IPS-18c (cell line): Measurements from ENCODE around the gene HTATIP2.

ENCODE experiments used
- H3K4me3 ChIP-seq: 2 replicates; pipeline ENCODE4 v1.7.0; 2013; ENCODE audit warnings: low read depth, mild to moderate bottlenecking, low read length, moderate library complexity; ENCODE audit not compliant: insufficient read depth
- H3K9me3 ChIP-seq: one replicate; pipeline ENCODE4 v1.6.1; 2013; ENCODE audit warnings: mild to moderate bottlenecking, low read length, moderate library complexity; ENCODE audit not compliant: control insufficient read depth, insufficient read depth

The HTATIP2 gene

GRCh38 chr11:20363500-20364340 lies at the start of gene HTATIP2:
Gene HTATIP2, plus strand, starts transcription at chr11:20363714. Its CDS starts 524 bp downstream, at chr11:20364238.
- H3K9me3 ChIP-seq: peaks cover 4% of the 10 kb centered on the region
- peak within 1 kb of the TSS; percentile 74 for H3K4me3 ChIP-seq

DNA sequence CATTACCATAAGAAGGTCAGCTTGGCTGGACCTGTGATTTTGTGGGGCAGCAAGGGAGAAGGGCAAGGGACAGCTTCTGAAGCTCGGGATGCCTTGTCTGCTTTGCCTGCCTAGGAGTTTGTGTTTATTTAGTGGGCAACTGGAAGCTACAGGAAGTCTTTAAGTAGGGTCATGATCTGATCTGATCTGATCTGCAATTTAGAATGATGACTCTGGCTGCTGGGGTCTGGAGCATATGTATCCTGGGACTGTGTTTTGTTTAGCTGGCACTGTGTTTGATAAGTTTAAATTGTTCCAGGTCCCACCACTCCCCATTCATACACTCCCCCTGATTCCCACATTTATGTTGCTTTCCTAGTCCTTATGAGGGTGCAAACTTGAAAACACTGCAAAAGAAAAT lies 47.7 kb upstream of the HTATIP2 start:
- H3K4me3 ChIP-seq: no peak overlapping the region
- H3K9me3 ChIP-seq: peaks cover 3% of the 10 kb centered on the region

DNA sequence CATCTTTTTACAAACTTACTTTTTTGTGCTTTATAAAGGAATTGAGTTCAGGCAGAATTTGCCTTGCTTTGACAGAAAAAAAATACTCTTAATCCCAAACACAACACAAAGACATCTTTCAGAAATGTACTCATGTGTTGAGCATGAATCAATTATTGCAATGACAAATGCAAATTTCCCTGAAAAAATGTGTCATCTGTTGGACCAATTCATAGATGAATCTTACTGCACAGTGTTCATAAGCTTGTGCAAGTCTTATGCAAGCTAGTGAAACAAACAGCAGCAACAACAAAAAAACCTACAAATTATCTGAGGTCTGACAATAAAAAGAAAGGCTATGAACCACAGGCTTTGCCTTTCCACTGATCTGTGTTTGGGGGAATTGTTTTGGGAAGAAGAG lies 42.3 kb upstream of the HTATIP2 start:
- Histone ChIP-seq H3K9me3 (no peaks in the 10 kb centered on the region), H3K4me3 (no peak overlapping the region)

DNA sequence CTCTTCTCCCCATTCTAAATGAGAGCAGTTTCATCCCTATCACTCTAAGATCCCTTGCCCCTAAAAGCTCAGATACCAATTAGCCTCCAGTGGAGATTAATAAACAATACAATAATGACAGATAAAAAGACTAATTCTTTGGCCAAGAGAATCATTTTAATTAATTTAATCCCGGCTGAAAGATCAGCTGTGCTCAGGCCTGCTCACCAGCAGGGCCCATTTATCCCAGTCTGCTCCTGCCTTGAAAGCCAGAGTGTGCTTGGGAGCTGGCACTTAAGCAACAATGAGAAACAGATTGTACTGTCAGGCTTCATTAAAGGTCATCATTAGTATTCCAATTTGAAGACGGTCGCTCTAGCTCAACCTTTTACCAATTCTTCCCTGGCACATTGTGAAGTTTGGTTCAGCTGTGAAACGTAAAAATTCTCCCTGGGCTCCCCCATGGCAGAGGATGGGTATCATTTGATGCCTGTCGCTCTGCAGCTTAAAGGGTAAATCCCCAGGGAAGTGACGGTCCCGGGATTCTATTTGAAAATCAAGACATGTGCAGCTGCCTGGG lies 36.1 kb upstream of the HTATIP2 start:
- Histone ChIP-seq H3K9me3 (no peaks in the 10 kb centered on the region), H3K4me3 (no peak overlapping the region)

- Histone ChIP-seq H3K9me3 (no peaks in the 10 kb centered on the region), H3K4me3 (no peak overlapping the region)
These were observed 27.5 kb upstream of the HTATIP2 start for GRCh38 chr11:20336056-20336455.

GRCh38 chr11:20337526-20338154 lies 25.9 kb upstream of the HTATIP2 start:
- Histone ChIP-seq H3K9me3 (no peaks in the 10 kb centered on the region), H3K4me3 (no peak overlapping the region)

DNA sequence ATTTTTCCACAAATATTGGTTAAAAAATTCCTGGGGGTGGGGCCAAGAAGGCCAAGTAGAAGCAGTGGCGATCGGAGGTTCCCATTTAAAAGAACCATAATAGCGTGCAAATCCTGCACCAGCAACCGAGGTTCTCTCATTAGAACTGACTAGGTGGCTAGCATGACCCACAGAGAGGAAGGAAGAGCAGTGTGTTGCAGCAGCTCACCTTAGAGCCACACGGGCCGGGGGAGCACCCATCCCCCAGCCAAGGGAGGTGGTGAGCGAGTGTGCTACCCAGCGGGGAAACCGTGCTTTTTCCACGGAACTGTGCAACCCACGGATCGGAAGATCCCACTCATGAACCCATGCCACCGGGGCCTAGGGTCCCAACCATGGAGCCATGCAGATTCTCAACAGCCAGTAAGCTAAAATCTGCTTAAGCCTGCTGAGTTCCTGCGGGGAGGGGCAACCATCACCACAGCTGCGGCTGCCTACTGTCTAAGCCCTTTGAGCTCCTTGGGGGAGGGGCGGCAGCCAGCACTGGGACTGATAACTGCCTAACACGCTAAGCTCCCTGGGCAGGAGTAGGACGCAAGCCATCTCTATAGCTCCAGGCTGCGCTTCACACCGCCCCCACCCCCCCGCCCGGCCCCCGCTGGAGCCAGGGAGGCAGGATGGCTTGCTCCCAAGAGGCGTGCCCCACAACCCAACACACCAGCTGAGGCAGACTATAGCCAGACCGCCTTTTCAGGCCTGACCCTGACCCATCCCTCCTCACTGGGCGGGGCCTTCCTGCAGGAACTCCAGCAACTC lies 21.0 kb upstream of the HTATIP2 start:
- Histone ChIP-seq H3K4me3 (peak overlapping the region; percentile 44), H3K9me3 (no peaks in the 10 kb centered on the region)

DNA sequence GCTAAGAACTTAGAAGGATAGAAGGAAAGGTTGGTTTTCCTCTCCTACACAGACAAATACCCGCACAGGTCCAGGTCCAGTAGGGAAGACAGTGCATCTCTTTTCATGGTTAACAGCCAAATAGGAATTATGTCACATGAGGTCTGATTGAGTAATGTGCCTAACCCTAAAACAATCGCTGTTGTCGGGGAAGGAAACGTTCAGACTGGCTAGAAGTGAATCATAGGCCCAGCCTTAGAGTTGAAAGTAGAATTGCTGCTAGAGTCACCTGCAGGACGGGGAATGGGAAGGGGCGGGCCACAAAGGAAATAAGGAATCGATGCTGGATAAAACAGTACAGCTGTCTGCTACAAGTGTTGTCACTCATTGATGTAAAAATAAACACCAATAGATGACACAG lies 12.4 kb upstream of the HTATIP2 start:
- Histone ChIP-seq H3K9me3 (no peaks in the 10 kb centered on the region), H3K4me3 (no peak overlapping the region)

GRCh38 chr11:20351751-20352262 lies 11.7 kb upstream of the HTATIP2 start:
- H3K9me3 ChIP-seq: no peaks in the 10 kb centered on the region
- no peak overlapping the region for H3K4me3 ChIP-seq

- H3K9me3 ChIP-seq: no peaks in the 10 kb centered on the region
- no peak overlapping the region for H3K4me3 ChIP-seq
These were observed 9.6 kb upstream of the HTATIP2 start for GRCh38 chr11:20353829-20354434.

GRCh38 chr11:20355221-20356219 lies 8.0 kb upstream of the HTATIP2 start:
- H3K4me3 ChIP-seq: no peak overlapping the region
- no peaks in the 10 kb centered on the region for H3K9me3 ChIP-seq

DNA sequence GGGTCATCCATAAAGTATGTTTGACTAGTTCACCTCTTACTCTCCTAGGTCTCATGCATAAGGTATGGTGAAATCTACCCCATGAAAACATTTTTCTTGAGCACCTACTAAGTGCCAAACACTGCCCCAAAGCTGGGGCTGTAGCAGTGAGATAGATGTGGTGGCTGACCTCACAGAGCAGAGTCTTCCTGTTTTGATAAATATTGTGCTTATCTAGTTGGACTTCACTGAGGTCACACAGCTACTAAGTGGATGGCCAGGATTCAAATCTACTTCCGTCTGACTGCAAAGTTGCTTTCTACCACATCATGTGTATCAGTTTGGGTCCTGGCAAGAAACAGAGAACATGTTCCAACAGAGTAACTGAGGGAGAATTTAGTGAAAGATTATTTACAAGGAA lies 6.4 kb upstream of the HTATIP2 start:
- H3K9me3 ChIP-seq: no peaks in the 10 kb centered on the region
- no peak overlapping the region for H3K4me3 ChIP-seq

DNA sequence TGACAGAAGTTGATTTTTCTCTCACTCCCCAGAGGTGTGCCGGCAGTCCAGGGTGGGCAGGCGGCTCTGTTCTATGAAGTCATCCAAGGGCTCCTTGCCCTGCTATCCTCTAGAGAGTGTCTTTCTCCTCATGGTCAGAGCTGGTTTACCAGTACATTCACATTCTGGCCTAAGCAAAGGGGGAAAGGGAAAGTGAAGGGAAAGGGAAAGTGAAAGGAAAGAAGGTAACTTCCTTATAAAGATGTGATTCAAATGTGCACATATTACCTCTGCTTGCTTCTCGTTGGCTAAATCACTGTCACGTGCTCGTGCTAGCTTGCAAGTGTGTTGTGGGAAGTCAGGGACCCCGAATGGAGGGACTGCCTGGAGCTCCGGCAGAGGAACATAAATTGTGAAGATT lies 2.9 kb upstream of the HTATIP2 start:
- peaks cover 4% of the 10 kb centered on the region for H3K9me3 ChIP-seq
- H3K4me3 ChIP-seq: no peak overlapping the region

DNA sequence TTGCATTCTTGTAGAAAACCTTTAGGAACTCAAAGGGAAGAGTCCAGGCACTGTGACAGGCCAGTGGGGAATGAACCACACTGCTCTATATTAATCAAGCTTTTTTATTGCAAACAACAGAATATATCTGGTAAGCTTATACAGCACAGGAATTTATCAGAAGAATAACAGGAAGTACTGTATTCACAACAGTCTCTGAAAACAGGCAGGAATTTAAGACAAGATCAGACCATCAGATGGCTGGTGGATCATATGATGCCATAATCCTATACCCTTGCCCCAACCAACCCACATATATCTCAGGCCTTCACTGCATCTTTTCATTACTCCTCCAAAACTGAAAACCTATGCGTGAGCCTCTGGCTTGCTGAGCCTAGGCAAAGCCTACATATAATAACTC lies 1.0 kb upstream of the HTATIP2 start:
- Histone ChIP-seq H3K9me3 (peaks cover 4% of the 10 kb centered on the region), H3K4me3 (no peak overlapping the region)

DNA sequence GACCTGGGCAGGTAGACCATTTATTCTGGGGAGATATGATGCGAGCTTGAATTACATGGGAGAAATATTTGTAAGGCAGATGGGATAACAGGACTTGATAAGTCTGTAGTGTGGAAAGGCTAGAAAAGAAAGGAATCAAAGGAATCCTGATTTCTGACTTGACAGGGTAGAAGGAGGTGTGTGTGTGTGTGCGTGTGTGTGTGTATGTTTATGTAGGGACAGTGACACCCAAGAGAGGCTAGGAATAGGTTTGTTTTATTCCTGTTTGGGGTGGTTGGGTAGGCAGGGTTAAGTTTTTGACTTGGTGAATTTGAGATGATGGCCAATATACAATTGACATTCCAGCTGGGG lies 390 bp upstream of the HTATIP2 start:
- H3K4me3 ChIP-seq: peak overlapping the region; percentile 74; the same call in 1 of the 2 replicates

DNA sequence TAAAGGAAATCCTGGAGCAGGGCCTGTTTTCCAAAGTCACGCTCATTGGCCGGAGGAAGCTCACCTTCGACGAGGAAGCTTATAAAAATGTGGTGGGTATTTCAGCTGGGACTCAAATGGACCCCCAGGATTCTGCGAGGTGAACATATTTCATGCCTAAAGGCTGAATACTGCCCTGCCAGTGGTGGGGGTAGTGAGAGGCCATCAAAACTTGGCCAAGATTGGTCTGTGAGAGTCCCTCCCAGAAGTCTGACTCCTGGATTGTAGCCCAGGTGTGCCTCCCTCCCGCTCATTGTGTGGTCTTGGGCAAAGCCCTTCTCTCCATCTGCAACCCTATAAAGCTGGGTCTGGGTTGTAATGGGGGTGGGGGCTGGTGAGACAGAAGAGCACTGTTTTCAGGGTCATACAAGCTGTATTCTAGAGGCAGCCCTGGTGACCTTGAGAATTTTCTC lies 853 bp downstream of the HTATIP2 start:
- peaks cover 4% of the 10 kb centered on the region for H3K9me3 ChIP-seq
- peak overlapping the region; percentile 74 for H3K4me3 ChIP-seq

More for the DNA sequence above, 390 bp upstream of the HTATIP2 start:
- H3K9me3 ChIP-seq: peaks cover 4% of the 10 kb centered on the region
